AG08396 (cell line): Measurements from ENCODE around the gene SFT2D2.
"Not testable (repeated sequence)": the region's sequence is repeated elsewhere in the genome, so short reads cannot be mapped to it uniquely, and the experiment has no call there.

Experiments used
- DNase-seq: peaks from one replicate; pipeline ENCODE4 v3.0.0; 2012; ENCODE audit warnings: low spot score, mixed read lengths

The SFT2D2 gene

GRCh38 chr1:168225476-168226190, at the start of gene SFT2D2:
Gene SFT2D2 (plus strand): TSS chr1:168226004. CDS start chr1:168226080, 76 bp downstream.
- DNase-seq = peak; percentile 92

GRCh38 chr1:168178227-168178637, 47.6 kb upstream of the SFT2D2 start:
- no peak for DNase-seq

- peak; percentile 93 for DNase-seq
Observed at GRCh38 chr1:168178638-168179437, 47.0 kb upstream of the SFT2D2 start, which contains the start of gene TIPRL. Gene TIPRL (plus strand): TSS chr1:168178962. CDS start chr1:168179078, 116 bp downstream.

- peak; percentile 24 for DNase-seq
Observed at GRCh38 chr1:168179438-168180147, 46.2 kb upstream of the SFT2D2 start.

- no peak for DNase-seq
Observed at GRCh38 chr1:168180148-168180524, 45.7 kb upstream of the SFT2D2 start.

- not testable (repeated sequence) for DNase-seq
Observed at GRCh38 chr1:168181063-168181720, 44.6 kb upstream of the SFT2D2 start.

GRCh38 chr1:168187177-168187576, 38.6 kb upstream of the SFT2D2 start:
- DNase-seq = no peak

GRCh38 chr1:168190403-168190802, 35.4 kb upstream of the SFT2D2 start:
- no peak for DNase-seq

GRCh38 chr1:168195199-168196135, 30.3 kb upstream of the SFT2D2 start:
- no peak for DNase-seq

- DNase-seq = no peak
Observed at GRCh38 chr1:168199056-168199455, 26.7 kb upstream of the SFT2D2 start.

GRCh38 chr1:168202941-168203654, 22.7 kb upstream of the SFT2D2 start:
- DNase-seq = peak; percentile 82

GRCh38 chr1:168206111-168206510, 19.7 kb upstream of the SFT2D2 start:
- no peak for DNase-seq

GRCh38 chr1:168207673-168208072, 18.1 kb upstream of the SFT2D2 start:
- DNase-seq = not testable (repeated sequence)

GRCh38 chr1:168210312-168210711, 15.5 kb upstream of the SFT2D2 start:
- no peak for DNase-seq

GRCh38 chr1:168213349-168213748, 12.5 kb upstream of the SFT2D2 start:
- no peak for DNase-seq

- DNase-seq = no peak
Observed at GRCh38 chr1:168216171-168216570, 9.6 kb upstream of the SFT2D2 start.

GRCh38 chr1:168217664-168218063, 8.1 kb upstream of the SFT2D2 start:
- DNase-seq = no peak

- DNase-seq = no peak
Observed at GRCh38 chr1:168218658-168219057, 7.1 kb upstream of the SFT2D2 start.

- no peak for DNase-seq
Observed at GRCh38 chr1:168220470-168220871, 5.3 kb upstream of the SFT2D2 start.

- no peak for DNase-seq
Observed at GRCh38 chr1:168221275-168221674, 4.5 kb upstream of the SFT2D2 start.
